CD14-positive monocyte (primary cell): ENCODE measurements around the gene CA5A. TPM values are rescaled to one million over a fixed set of nuclear protein-coding genes. Genes with fewer than 3 reads are reported as not detected.
A peak's percentile ranks its signal among the peaks of the same experiment; 100 is the strongest.

Experiments used
- DNase-seq, 3 donors: peaks; one replicate each; pipeline ENCODE4 v3.0.0-alpha.2; 2011 to 2022
- H2AFZ ChIP-seq: 2 replicates; pipeline ENCODE4 v1.6.0; 2012; ENCODE audit warnings: mild to moderate bottlenecking, low read depth, low read length, inconsistent platforms; ENCODE audit not compliant: insufficient read depth, poor library complexity, severe bottlenecking
- H3K27ac ChIP-seq, 2 donors: 1 replicate in 1 of 2; 2 replicates in 1 of 2; pipeline ENCODE4 v1.5.1; 2012 to 2013; ENCODE audit warnings: low read length in 2 of 2, control low read depth in 1 of 2, inconsistent platforms in 1 of 2, low read depth in 1 of 2, mild to moderate bottlenecking in 1 of 2
- H3K27me3 ChIP-seq, 2 donors: one replicate each; pipeline versions ENCODE4 v1.6.0 to v1.6.1; 2011 to 2013; ENCODE audit warnings: low read length in 2 of 2; ENCODE audit not compliant: control insufficient read depth in 2 of 2, insufficient read depth in 2 of 2
- H3K36me3 ChIP-seq, 2 donors: replicated peaks in 1 of 2; 1 replicate in 1 of 2; 2 replicates in 1 of 2; pipeline versions ENCODE4 v1.5.1 to v1.6.1; 2012 to 2013; ENCODE audit warnings: low read length in 2 of 2, control low read depth in 1 of 2, inconsistent platforms in 1 of 2, mild to moderate bottlenecking in 1 of 2; ENCODE audit not compliant: insufficient read depth in 2 of 2, control insufficient read depth in 1 of 2
- H3K4me1 ChIP-seq, 2 donors: 1 replicate in 1 of 2; 2 replicates in 1 of 2; pipeline versions ENCODE4 v1.5.1 to v1.6.1; 2012 to 2013; ENCODE audit warnings: low read length in 2 of 2, control low read depth in 1 of 2, inconsistent platforms in 1 of 2, mild to moderate bottlenecking in 1 of 2, moderate library complexity in 1 of 2; ENCODE audit not compliant: insufficient read depth in 2 of 2, control insufficient read depth in 1 of 2
- H3K4me2 ChIP-seq: replicated peaks from 2 replicates; pipeline ENCODE3; 2012; ENCODE audit warnings: low read length, moderate library complexity, mild to moderate bottlenecking; ENCODE audit not compliant: poor library complexity, severe bottlenecking; ENCODE audit errors: extremely low read depth
- H3K4me3 ChIP-seq, 3 experiments: fragments of 200-600 bp in 1 of 3; sonication (generic) in 1 of 3; replicated peaks in 1 of 3; 1 replicate in 2 of 3; 2 replicates in 1 of 3; pipeline ENCODE4 v1.5.1; 2011 to 2013; ENCODE audit warnings: low read length in 3 of 3, mild to moderate bottlenecking in 3 of 3, control low read depth in 2 of 3, low read depth in 2 of 3, inconsistent platforms in 1 of 3, moderate library complexity in 1 of 3
- H3K79me2 ChIP-seq: 2 replicates; pipeline ENCODE4 v1.6.0; 2012; ENCODE audit warnings: mild to moderate bottlenecking, control low read depth, inconsistent platforms, low read length, moderate library complexity; ENCODE audit not compliant: insufficient read depth
- H3K9ac ChIP-seq: 2 replicates; pipeline ENCODE4 v1.6.0; 2017; ENCODE audit warnings: low read length, mild to moderate bottlenecking; ENCODE audit not compliant: insufficient read depth, poor library complexity, severe bottlenecking
- H3K9me3 ChIP-seq, 2 donors: replicated peaks in 1 of 2; 1 replicate in 1 of 2; 2 replicates in 1 of 2; pipeline versions ENCODE4 v1.5.1 to v1.6.1; 2012 to 2013; ENCODE audit warnings: low read length in 2 of 2, control low read depth in 1 of 2; ENCODE audit not compliant: control insufficient read depth in 1 of 2, insufficient read depth in 1 of 2
- H4K20me1 ChIP-seq: 2 replicates; pipeline ENCODE4 v1.6.0; 2012; ENCODE audit warnings: mild to moderate bottlenecking, low read length, control low read depth, moderate library complexity; ENCODE audit not compliant: insufficient read depth
- H3K27ac Mint-ChIP-seq, 7 donors: one replicate each; pipeline ENCODE4 v1.8.0; 2020; ENCODE audit warnings: mild to moderate bottlenecking in 7 of 7, mixed read lengths in 7 of 7, moderate library complexity in 6 of 7, inconsistent platforms in 2 of 7
- H3K27me3 Mint-ChIP-seq, 3 donors: one replicate each; pipeline ENCODE4 v1.8.0; 2021 to 2022; ENCODE audit warnings: low read depth in 3 of 3, mild to moderate bottlenecking in 3 of 3, mixed read lengths in 3 of 3, moderate library complexity in 3 of 3, inconsistent platforms in 1 of 3
- H3K36me3 Mint-ChIP-seq, 2 donors: one replicate each; pipeline ENCODE4 v1.8.0; 2020; ENCODE audit warnings: mixed read lengths in 2 of 2, inconsistent platforms in 1 of 2, mild to moderate bottlenecking in 1 of 2
- H3K4me1 Mint-ChIP-seq: one replicate; pipeline ENCODE4 v1.8.0; 2020; ENCODE audit warnings: mild to moderate bottlenecking, mixed read lengths
- H3K4me3 Mint-ChIP-seq, 2 donors: one replicate each; pipeline ENCODE4 v1.8.0; 2020; ENCODE audit warnings: mild to moderate bottlenecking in 2 of 2, mixed read lengths in 2 of 2, moderate library complexity in 1 of 2
- H3K9me3 Mint-ChIP-seq, 7 donors: one replicate each; pipeline ENCODE4 v1.8.0; 2020 to 2022; ENCODE audit warnings: mixed read lengths in 7 of 7, mild to moderate bottlenecking in 6 of 7, moderate library complexity in 6 of 7, inconsistent platforms in 2 of 7
- CTCF ChIP-seq: fragments of 200-600 bp; IDR thresholded peaks from one replicate; pipeline ENCODE4 v1.8.0; 2022; ENCODE audit warnings: antibody characterized with exemption, mild to moderate bottlenecking
- WGBS: methylation state at CpG from one replicate; pipeline ENCODE4 v1.1.5; 2013; ENCODE audit warnings: missing lambda C conversion rate; ENCODE audit not compliant: insufficient coverage; 5-methylcytosine and 5-hydroxymethylcytosine counted together
- intact Hi-C, 2 donors: fragments of 100-400 bp; cut with micrococcal nuclease; formaldehyde crosslinking; loops; one replicate each; pipeline versions ENCODE4 v1.15.0 to v1.15.1; 2023
- polyA plus RNA-seq, 3 donors: library from polyadenylated mRNA; depleted of rRNA in 1 of 3; unstranded in 2 of 3; stranded (reverse) in 1 of 3; fragments of 300-500 nt in 2 of 3; fragments of >200 nt in 1 of 3; fragmentation: Illumina TruSeq in 2 of 3; gene quantifications; 1 replicate in 2 of 3; 2 replicates in 1 of 3; pipeline ENCODE4 v1.2.3, GENCODE V29; 2012 to 2021

The CA5A gene
- polyA plus RNA-seq, 3 donors = not detected

GRCh38 chr16:87851141-87851587 is 85.2 kb downstream of the CA5A start:
- no peak for DNase-seq
- peaks cover 0 to 2% (median 0%) of the 10 kb centered on the region in 7 donors for H3K9me3 Mint-ChIP-seq
- peaks cover 0 to 5% of the 10 kb centered on the region in 2 donors for H3K36me3 ChIP-seq
- H3K27me3 ChIP-seq = no peaks in the 10 kb centered on the region
- peaks cover 14% of the 10 kb centered on the region for H4K20me1 ChIP-seq
- no peak overlapping the region for H2AFZ ChIP-seq
- H3K4me2 ChIP-seq = no peak overlapping the region
- intact Hi-C loops = loop anchor here (2.0 to 10.0 kb wide), 5 partner anchors 20 to 154 kb away; no protein-coding TSS in a partner anchor
- no peak overlapping the region for H3K4me3 Mint-ChIP-seq
- peaks cover 3 to 6% (median 4%) of the 10 kb centered on the region in 3 donors for H3K27me3 Mint-ChIP-seq
- no peak overlapping the region for H3K4me3 ChIP-seq
- H3K4me1 Mint-ChIP-seq = peaks cover 29% of the 10 kb centered on the region
- H3K9ac ChIP-seq = no peak overlapping the region
- 95% methylated on average over 12 of the region's 14 CpGs for WGBS
- peaks cover 17 to 23% of the 10 kb centered on the region in 2 donors for H3K36me3 Mint-ChIP-seq
- TF ChIP-seq CTCF = no peak
- peak overlapping the region in 1 of 7 donors; percentile 52 for H3K27ac Mint-ChIP-seq
- peaks cover 32 to 42% of the 10 kb centered on the region in 2 donors for H3K4me1 ChIP-seq
- peaks cover 11% of the 10 kb centered on the region for H3K79me2 ChIP-seq
- no peak overlapping the region for H3K27ac ChIP-seq
- H3K9me3 ChIP-seq = no peaks in the 10 kb centered on the region

GRCh38 chr16:87850009-87851006 is 86.0 kb downstream of the CA5A start:
- peaks cover 17 to 23% of the 10 kb centered on the region in 2 donors for H3K36me3 Mint-ChIP-seq
- Histone ChIP-seq H3K9ac (no peak overlapping the region), H3K27ac (no peak overlapping the region), H2AFZ (no peak overlapping the region), H3K27me3 (no peaks in the 10 kb centered on the region), H3K36me3 (peaks cover 0 to 5% of the 10 kb centered on the region in 2 donors), H4K20me1 (peaks cover 5% of the 10 kb centered on the region), H3K4me2 (peak overlapping the region; percentile 16), H3K4me3 (no peak overlapping the region), H3K79me2 (peaks cover 5% of the 10 kb centered on the region), H3K4me1 (peaks cover 26 to 33% of the 10 kb centered on the region in 2 donors), H3K9me3 (no peaks in the 10 kb centered on the region)
- peak; percentile 65 to 74 (median 67) for DNase-seq
- WGBS = 57% methylated on average over 20 of the region's 25 CpGs
- peaks cover 3 to 4% (median 3%) of the 10 kb centered on the region in 3 donors for H3K27me3 Mint-ChIP-seq
- peaks cover 22% of the 10 kb centered on the region for H3K4me1 Mint-ChIP-seq
- H3K9me3 Mint-ChIP-seq = peaks cover 0 to 2% (median 0%) of the 10 kb centered on the region in 7 donors
- H3K27ac Mint-ChIP-seq = no peak overlapping the region
- no peak overlapping the region for H3K4me3 Mint-ChIP-seq
- intact Hi-C loops = loop anchor here (1.0 to 10.0 kb wide), 6 partner anchors 20 to 154 kb away; no protein-coding TSS in a partner anchor
- peak; percentile 99 for TF ChIP-seq CTCF
